GM21717 (cell line): ENCODE results near the gene DNLZ.
"Not testable (repeated sequence)": the region's sequence is repeated elsewhere in the genome, so short reads cannot be mapped to it uniquely, and the experiment has no call there.

Source experiments
- ATAC-seq: cut with Tn5 transposase; IDR thresholded peaks from one replicate; pipeline ENCODE4 v1.9.1; 2021; ENCODE audit warnings: mild to moderate bottlenecking, moderate library complexity; ENCODE audit not compliant: unreplicated experiment

DNLZ gene

DNA sequence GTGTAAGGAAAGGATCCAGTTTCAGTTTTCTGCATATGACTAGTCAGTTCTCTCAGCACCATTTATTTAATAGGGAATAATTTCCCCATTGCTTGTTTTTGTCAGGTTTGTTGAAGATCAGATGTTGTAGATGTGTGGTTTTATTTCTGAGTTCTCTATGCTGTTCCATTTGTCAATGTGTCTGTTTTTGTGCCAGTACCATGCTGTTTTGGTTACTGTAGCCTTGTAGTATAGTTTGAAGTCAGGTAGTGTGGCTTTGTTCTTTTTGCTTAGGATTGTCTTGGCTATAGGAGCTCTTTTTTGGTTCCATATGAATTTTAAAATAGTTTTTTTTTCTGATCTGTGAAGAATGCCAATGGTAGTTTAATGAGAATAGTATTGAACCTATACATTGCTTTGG, 42.6 kb downstream of the DNLZ start:
- not testable (repeated sequence) for ATAC-seq

DNA sequence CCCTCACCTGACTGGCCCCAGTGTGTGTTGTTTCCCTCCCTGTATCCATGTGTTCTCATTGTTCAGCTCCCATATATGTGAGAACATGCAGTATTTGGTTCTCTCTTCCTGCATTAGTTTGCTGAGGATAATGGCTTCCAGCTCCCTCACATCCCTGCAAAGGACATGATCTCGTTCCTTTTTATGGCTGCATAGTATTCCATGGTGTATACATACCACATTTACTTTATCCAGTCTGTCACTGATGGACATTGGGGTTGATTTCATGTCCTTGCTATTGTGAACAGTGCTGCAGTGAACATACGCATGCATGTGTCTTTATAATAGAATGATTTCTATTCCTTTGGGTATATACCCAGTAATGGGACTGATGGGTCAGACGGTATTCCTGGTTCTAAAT, 43.6 kb downstream of the DNLZ start:
- ATAC-seq, result not testable (repeated sequence)

GRCh38 chr9:136319244-136319643, 44.3 kb downstream of the DNLZ start:
- not testable (repeated sequence) for ATAC-seq

GRCh38 chr9:136318776-136319241, 44.7 kb downstream of the DNLZ start:
- ATAC-seq, result no peak

DNA sequence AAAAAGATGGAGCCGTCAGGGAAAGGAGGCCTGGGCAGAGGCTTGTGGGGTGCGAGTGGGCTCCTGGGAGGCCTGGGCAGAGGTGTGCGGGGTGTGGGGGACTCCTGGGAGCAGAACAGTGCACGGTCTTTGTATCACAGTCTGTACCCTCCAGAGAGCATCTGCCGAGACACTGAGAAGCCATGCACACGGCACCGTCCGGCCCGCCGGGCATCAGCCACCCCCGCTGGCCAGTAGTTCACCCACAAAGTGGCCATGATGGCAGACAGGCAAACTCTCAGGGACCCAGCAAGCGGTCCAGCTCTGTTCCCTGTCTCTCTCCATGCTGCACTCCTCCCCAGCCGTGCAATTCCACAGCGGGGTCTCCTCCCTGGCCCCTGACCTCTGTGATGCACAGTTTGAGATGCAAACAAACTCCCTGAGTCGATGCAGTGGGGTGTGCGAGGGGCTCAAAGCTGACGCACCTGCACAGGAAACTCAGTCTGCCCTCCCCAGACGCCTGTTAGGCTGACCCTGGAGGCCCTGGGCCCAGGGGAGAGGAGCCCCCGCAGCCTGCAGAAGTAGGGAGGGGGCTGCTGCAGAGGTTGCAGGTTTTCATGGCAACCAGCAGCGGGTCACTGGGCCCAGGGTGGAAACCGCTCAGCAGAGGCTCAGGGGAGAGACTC, 45.3 kb downstream of the DNLZ start:
- ATAC-seq, result no peak

DNA sequence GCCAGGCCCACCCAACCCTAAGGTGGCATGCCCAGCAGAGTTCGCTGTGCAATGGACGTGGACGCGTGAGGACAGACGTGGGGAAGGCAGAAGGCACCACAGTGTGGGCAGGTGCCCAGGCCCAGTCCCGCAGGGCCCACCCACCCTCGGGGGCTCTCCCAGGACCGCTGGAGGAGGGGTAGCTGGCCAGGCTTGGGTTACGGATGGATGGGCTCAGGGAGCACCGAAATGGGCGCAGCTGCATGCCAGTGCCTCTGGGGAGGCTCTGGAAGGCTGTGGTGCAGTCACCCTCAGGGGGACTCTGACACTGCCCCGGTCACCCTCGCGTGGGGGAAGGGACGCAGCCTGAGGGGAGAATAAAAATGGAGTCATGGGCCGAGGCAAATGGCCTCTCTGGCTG, 45.8 kb downstream of the DNLZ start:
- no peak for ATAC-seq

DNA sequence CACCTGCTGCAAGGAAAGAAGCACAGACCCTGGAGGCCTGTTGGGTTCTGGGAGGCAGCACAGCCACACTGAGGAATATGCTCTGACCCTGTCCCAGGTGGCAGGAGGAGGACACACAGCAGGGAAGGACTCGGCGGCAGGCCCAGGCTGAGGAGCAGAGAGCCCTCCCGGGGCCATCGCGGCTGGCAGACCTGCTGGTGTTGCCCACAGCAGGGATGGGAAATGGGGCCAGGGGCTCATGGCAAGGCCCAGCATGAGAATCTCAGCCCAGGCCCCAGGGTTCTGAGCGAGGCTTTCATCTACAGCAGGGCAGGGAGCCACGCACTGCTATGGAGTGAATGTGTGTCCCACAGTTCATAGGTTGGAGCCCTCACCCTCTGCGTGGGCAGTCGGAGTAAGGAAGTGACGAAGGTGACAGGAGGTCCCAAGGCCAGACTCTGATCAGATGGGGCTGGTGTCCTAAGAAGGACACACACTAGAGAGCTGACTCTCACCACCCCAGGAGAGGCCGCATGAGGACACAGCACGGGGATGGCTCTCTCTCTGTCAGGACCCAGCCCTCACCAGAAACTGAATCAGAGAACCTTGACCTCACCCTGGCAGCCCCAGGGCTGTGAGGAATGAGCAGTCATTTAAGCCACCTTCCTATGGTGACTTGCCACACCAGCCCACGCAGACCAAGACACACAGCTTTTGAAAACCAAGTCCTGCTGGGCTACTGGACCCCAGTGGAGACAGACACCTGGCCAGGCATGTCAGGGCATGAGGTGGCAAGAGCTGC, 46.5 kb downstream of the DNLZ start:
- no peak for ATAC-seq

- ATAC-seq, result no peak
Measured at GRCh38 chr9:136316271-136316751, 47.2 kb downstream of the DNLZ start.

DNA sequence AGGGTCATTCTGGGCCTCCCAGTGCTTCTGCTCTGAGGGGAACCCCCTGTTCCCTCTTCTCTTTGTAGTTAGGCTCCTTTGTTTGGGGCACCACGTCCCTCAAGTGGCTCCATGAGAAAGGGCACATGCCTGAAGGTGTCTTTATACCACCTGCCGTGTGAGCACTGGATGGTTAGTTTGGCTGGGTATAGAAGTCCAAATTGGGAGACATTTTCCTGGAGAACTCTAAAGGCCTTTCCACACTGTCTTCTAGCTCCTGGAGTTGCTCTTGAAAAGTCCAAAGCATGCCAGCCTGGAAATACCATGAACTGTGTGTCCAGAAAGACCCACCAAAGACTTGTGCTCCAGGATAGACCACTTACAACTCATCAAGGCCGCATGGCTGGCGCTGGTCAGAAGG, 48.6 kb downstream of the DNLZ start:
- no peak for ATAC-seq

- no peak for ATAC-seq
Measured at GRCh38 chr9:136314056-136314416, 49.5 kb downstream of the DNLZ start.

DNA sequence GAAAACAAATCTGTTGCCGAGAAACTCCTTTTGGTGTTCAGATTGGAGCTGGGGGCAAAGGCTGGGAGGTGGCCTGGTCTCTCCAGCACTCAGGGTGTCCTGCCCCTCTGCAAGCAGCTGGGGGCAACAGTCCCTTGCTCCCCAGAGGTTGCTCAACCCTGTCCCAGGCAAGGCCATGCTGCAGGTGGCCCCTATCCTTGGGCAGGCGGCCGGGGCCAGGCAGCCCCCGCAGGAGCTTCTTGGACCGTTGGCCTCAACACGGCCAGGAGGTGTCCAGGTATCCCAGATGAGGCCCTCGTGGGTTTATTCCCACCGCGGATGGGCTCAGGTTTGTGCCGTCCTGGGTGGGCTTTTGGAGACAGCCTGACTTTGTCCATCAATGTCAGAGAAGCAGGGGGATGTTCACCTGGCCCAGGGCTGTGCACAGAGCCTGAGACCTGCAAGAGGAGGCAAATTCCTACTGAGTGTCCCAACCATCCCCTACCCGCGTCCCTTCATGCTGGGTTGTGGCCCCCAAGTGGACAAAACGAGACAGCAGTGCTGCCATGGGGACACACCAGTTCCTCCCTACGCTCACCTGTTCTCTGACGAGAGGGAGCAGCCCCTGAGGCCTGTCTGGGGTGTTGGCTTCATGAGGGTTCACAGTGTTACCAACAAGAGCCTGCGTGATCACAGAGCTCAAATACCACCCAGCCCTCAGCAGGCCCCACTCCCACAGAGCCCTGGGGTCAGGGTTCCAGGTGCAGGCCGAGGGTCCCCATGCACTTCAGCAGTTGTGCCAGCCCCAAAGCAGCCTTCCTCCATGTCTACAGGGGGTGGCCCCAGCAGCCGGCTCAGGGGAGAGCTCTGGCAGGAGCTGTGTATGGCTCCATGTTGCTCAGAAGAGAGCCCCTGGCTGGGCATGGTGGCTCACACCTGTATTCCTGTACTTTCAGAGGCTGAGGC, 50.2 kb downstream of the DNLZ start:
- no peak for ATAC-seq

DNA sequence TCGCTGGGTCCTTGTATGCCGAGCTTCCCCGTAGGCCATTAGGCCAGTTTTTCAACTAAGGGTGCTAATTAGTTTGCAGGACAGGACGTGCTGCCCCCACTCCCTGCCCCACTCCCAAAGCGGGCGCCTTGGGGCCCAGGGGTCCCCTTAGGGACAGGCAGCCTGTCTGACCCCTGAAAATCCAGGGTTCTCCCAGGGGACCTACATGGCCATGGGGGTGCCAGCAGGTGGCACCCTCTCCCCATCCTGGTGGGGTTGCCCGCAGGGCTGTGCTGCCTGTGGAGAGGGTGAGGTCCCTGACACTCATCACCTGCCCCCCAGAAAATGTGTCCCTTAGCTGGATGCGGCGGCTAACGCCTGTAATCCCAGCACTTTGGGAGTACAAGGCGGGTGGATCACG, 51.1 kb downstream of the DNLZ start:
- no peak for ATAC-seq

GRCh38 chr9:136312009-136312375, 51.6 kb downstream of the DNLZ start:
- no peak for ATAC-seq

- no peak for ATAC-seq
Measured at GRCh38 chr9:136311051-136312008, 52.2 kb downstream of the DNLZ start.

GRCh38 chr9:136310273-136311030, 53.1 kb downstream of the DNLZ start:
- no peak for ATAC-seq

DNA sequence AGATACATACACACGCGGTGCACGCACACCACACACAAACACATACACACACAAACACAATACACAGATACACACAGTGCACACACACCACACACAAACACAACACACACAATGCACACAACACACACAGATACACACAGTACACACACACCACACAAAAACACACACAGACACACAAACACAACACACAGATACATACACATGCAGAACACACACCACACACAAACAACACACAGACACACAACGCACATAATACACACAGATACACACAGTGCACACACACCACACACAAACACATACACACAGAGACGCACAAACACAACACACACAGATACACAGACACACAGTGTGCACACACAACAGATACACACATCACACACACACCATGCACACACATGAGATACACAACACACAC, 53.7 kb downstream of the DNLZ start:
- no peak for ATAC-seq
